Calu3 (cell line): ENCODE results near the gene BBOX1. TPM values are rescaled to one million over a fixed set of nuclear protein-coding genes. Genes with fewer than 3 reads are reported as not detected.

Experiments used
- Bru-seq: library from RNA; stranded (reverse); fragments of 400-500 nt; gene quantifications from one replicate; lab custom pipeline; 2021; lab: Mats Ljungman, UMichigan
- BruChase-seq, 2 experiments: library from RNA; stranded (reverse); fragments of 400-500 nt; gene quantifications; one replicate each; lab custom pipeline; 2021; lab: Mats Ljungman, UMichigan
- BruUV-seq: library from RNA; stranded (reverse); fragments of 400-500 nt; replicated peaks from 2 replicates; lab custom pipeline; 2021; lab: Mats Ljungman, UMichigan
- CTCF ChIA-PET: fragments of 300-600 bp; sonication (Branson Sonifier 250); formaldehyde crosslinking; loops from one replicate; lab custom pipeline; 2022; ENCODE audit warnings: antibody characterized with exemption; lab: Charles Lee
- DNase-seq: peaks from one replicate; pipeline ENCODE4 v3.0.0; 2022
- H3K27ac Mint-ChIP-seq: one replicate; pipeline ENCODE4 v1.8.0; 2022; ENCODE audit warnings: mixed read lengths; ENCODE audit not compliant: unreplicated experiment
- H3K27me3 Mint-ChIP-seq: one replicate; pipeline ENCODE4 v1.8.0; 2022; ENCODE audit warnings: mixed read lengths; ENCODE audit not compliant: unreplicated experiment
- H3K36me3 Mint-ChIP-seq: one replicate; pipeline ENCODE4 v1.8.0; 2022; ENCODE audit warnings: mild to moderate bottlenecking, moderate library complexity, mixed read lengths; ENCODE audit not compliant: insufficient read depth, unreplicated experiment
- H3K4me1 Mint-ChIP-seq: one replicate; pipeline ENCODE4 v1.8.0; 2022; ENCODE audit warnings: mild to moderate bottlenecking, low read depth, mixed read lengths; ENCODE audit not compliant: unreplicated experiment
- H3K4me3 Mint-ChIP-seq: one replicate; pipeline ENCODE4 v1.8.0; 2022; ENCODE audit warnings: mild to moderate bottlenecking, low read depth, moderate library complexity, mixed read lengths; ENCODE audit not compliant: unreplicated experiment
- H3K9me3 Mint-ChIP-seq: one replicate; pipeline ENCODE4 v1.8.0; 2022; ENCODE audit warnings: low read depth, mixed read lengths; ENCODE audit not compliant: unreplicated experiment
- CTCF ChIP-seq: fragments of 200-600 bp; IDR thresholded peaks from one replicate; pipeline ENCODE4 v1.8.0; 2022; ENCODE audit warnings: antibody characterized with exemption; ENCODE audit not compliant: unreplicated experiment
- intact Hi-C: fragments of 100-400 bp; cut with micrococcal nuclease; formaldehyde crosslinking; loops from one replicate; pipeline ENCODE4 v1.10.0; 2022; ENCODE audit not compliant: unreplicated experiment
- long read RNA-seq: library from polyadenylated mRNA; stranded (forward); transcript quantifications from one replicate; pipeline ENCODE4 v2.0.0, GENCODE V29; 2022
- total RNA-seq: library from RNA; stranded (reverse); gene quantifications from 2 replicates; pipeline ENCODE4 v1.2.3, GENCODE V29; 2022

The BBOX1 gene
- not detected in 2 replicates for total RNA-seq
- Bru-seq, nascent RNA, result percentile 1 among the genes with signal in this experiment
- percentile 1 among the genes with signal in this experiment for BruChase-seq, experiment 1, labeled RNA remaining after a 6-hour chase
- BruChase-seq, experiment 2, labeled RNA remaining after a 2-hour chase, result not detected
- long read RNA-seq, result 0 reads

- no TSS peak for BruUV-seq
- no peak for TF ChIP-seq CTCF
- Mint-ChIP-seq H3K36me3 (no peaks in the 10 kb centered on the region), H3K27ac (no peak within 1 kb of the TSS), H3K4me1 (no peaks in the 10 kb centered on the region), H3K4me3 (no peak within 1 kb of the TSS), H3K9me3 (peaks cover 5% of the 10 kb centered on the region), H3K27me3 (no peaks in the 10 kb centered on the region)
- DNase-seq, result peak; percentile 41
- intact Hi-C loops, result no loop called here
- CTCF ChIA-PET, result no interaction called here
Measured at GRCh38 chr11:27040302-27041115, at the start of gene BBOX1. Gene BBOX1 (plus strand): TSS chr11:27040815. CDS start chr11:27055431, 14,616 bp downstream.

GRCh38 chr11:26992031-26992541 is 48.5 kb upstream of the BBOX1 start:
- intact Hi-C loops, result no loop called here
- BruUV-seq, result no TSS peak
- Mint-ChIP-seq H3K4me3 (no peak overlapping the region), H3K4me1 (peaks cover 15% of the 10 kb centered on the region), H3K27ac (no peak overlapping the region), H3K36me3 (no peaks in the 10 kb centered on the region), H3K9me3 (no peaks in the 10 kb centered on the region), H3K27me3 (peaks cover 27% of the 10 kb centered on the region)
- TF ChIP-seq CTCF, result no peak
- CTCF ChIA-PET, result interaction anchor here (0.6 kb wide), 1 partner anchor 150 kb away, joined by 3 read pairs; no protein-coding TSS in a partner anchor
- no peak for DNase-seq

- no peaks in the 10 kb centered on the region for H3K36me3 Mint-ChIP-seq
- H3K27ac Mint-ChIP-seq, result peak within 1 kb of the TSS; percentile 20
- TF ChIP-seq CTCF, result no peak
- CTCF ChIA-PET, result no interaction called here
- peaks cover 15% of the 10 kb centered on the region for H3K4me1 Mint-ChIP-seq
- peak within 1 kb of the TSS; percentile 59 for H3K4me3 Mint-ChIP-seq
- no peaks in the 10 kb centered on the region for H3K9me3 Mint-ChIP-seq
- DNase-seq, result no peak
- intact Hi-C loops, result no loop called here
- H3K27me3 Mint-ChIP-seq, result peaks cover 27% of the 10 kb centered on the region
- no TSS peak for BruUV-seq
Measured at GRCh38 chr11:26993965-26994457, 46.6 kb upstream of the BBOX1 start, which contains the start of gene FIBIN. Gene FIBIN (plus strand): TSS chr11:26994112. CDS start chr11:26994527, 415 bp downstream.

GRCh38 chr11:26994631-26995095 is 46.0 kb upstream of the BBOX1 start:
- TF ChIP-seq CTCF, result no peak
- peak overlapping the region; percentile 59 for H3K4me3 Mint-ChIP-seq
- peak overlapping the region; percentile 20 for H3K27ac Mint-ChIP-seq
- peaks cover 15% of the 10 kb centered on the region for H3K4me1 Mint-ChIP-seq
- no peaks in the 10 kb centered on the region for H3K36me3 Mint-ChIP-seq
- BruUV-seq, result no TSS peak
- H3K27me3 Mint-ChIP-seq, result peaks cover 27% of the 10 kb centered on the region
- intact Hi-C loops, result no loop called here
- DNase-seq, result peak; percentile 13
- H3K9me3 Mint-ChIP-seq, result no peaks in the 10 kb centered on the region
- CTCF ChIA-PET, result interaction anchor here (0.6 kb wide), 1 partner anchor 76 kb away, joined by 8 read pairs; no protein-coding TSS in a partner anchor
